ENCODE data around the gene C5orf46. TPM values are rescaled to one million over a fixed set of nuclear protein-coding genes. Genes with fewer than 3 reads are reported as not detected.
A peak's percentile ranks its signal among the peaks of the same experiment; 100 is the strongest.

C5orf46 gene
- total RNA-seq, 4 donors from 2014 or later, result not detected

DNA sequence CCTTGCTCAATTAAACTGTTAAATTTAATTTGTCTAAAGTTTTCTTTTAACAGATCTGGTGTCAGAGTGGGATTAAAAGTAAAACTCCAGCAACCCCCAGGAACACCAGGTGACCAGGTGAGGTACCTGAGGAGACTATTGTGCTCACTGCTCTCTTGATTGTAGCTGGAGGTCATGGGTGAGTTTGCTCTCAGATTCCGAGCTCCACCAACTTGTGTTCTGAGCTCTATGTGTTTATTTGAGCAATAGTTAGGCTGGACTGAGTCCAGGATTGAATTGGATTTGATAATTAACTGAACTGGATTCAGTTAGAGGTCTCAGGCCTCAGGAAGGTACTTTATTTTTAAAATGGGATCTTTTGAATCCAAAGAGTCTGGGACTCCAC is 45.7 kb downstream of the C5orf46 start:
- DNase-seq, result no peak
- H3K27me3 ChIP-seq, result no peaks in the 10 kb centered on the region
- H3K9me3 ChIP-seq, result no peaks in the 10 kb centered on the region
- H3K4me1 ChIP-seq, result no peaks in the 10 kb centered on the region
- H3K27ac ChIP-seq, result no peak overlapping the region
- H3K4me3 ChIP-seq, result no peak overlapping the region
- H3K36me3 ChIP-seq, result no peaks in the 10 kb centered on the region
- intact Hi-C loops (cut with DNase I; ENCODE audit: low total_unique reads), result no loop called here
- TF ChIP-seq POLR2A (IDR thresholded peaks at IDR 0.05) (no peak), CTCF (IDR thresholded peaks at IDR 0.05) (no peak)

DNA sequence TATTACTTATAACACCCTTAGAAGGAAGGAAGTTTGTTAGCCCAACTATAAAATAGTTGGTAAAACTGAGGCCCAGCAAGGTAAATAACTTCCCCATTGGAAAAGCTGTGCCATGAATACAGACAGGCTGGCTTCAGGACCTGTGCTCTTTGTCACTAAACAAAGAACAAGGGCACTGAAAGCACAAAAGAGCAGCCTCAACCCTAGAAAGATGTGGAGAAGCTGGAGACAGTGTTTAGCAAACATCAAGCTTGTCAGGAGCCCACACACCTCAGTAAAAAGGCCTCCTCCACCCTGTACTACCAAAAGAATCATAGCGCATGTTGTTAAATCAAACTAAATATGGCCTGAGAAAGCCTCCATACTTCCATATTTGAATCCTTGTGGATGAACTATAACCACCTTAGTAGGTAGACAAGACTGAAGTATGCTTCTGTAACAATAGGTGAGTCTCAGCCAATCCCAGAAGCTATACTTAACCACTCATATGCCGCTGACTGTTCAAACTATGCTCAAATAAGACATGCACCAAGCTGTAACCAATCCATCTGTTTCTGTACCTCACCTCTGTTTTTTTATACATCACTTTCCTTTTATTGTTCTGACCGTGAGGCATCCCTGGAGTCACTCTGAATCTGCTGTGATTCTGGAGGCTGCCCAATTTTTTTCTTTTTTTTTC is 46.2 kb downstream of the C5orf46 start:
- intact Hi-C loops (cut with DNase I; ENCODE audit: low total_unique reads), result no loop called here

DNA sequence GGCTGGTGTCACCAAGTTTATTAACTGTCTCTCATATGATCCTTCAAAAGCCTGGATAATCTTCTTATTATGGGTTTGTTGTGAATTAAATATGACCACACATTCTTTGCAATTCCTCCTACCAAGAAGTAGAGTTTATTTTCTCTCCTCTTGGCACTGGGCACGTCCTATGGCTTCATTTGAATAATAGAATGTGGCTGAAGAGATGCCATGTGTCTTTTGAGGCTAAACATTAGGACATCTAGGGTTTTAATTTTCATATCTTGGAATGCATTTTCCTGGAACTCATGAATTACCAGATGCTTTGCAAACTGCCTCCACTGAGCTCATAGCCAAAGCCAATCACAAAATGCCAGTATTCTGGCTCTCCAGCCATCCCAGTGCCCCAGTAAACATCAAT is 47.8 kb downstream of the C5orf46 start:
- Histone ChIP-seq H3K4me1 (no peaks in the 10 kb centered on the region), H3K36me3 (no peaks in the 10 kb centered on the region), H3K27ac (no peak overlapping the region), H3K4me3 (no peak overlapping the region), H3K27me3 (no peaks in the 10 kb centered on the region), H3K9me3 (no peaks in the 10 kb centered on the region)
- TF ChIP-seq CTCF (IDR thresholded peaks at IDR 0.05), result no peak
- TF ChIP-seq POLR2A (IDR thresholded peaks at IDR 0.05), result no peak
- no peak for DNase-seq
- intact Hi-C loops (cut with DNase I; ENCODE audit: low total_unique reads), result no loop called here

More for the DNA sequence above, 46.2 kb downstream of the C5orf46 start:
- H3K9me3 ChIP-seq, result no peaks in the 10 kb centered on the region
- no peak overlapping the region for H3K27ac ChIP-seq
- no peaks in the 10 kb centered on the region for H3K36me3 ChIP-seq
- DNase-seq, result no peak
- H3K4me3 ChIP-seq, result no peak overlapping the region
- TF ChIP-seq CTCF (IDR thresholded peaks at IDR 0.05), result no peak
- TF ChIP-seq POLR2A (IDR thresholded peaks at IDR 0.05), result no peak
- no peaks in the 10 kb centered on the region for H3K4me1 ChIP-seq
- H3K27me3 ChIP-seq, result no peaks in the 10 kb centered on the region

DNA sequence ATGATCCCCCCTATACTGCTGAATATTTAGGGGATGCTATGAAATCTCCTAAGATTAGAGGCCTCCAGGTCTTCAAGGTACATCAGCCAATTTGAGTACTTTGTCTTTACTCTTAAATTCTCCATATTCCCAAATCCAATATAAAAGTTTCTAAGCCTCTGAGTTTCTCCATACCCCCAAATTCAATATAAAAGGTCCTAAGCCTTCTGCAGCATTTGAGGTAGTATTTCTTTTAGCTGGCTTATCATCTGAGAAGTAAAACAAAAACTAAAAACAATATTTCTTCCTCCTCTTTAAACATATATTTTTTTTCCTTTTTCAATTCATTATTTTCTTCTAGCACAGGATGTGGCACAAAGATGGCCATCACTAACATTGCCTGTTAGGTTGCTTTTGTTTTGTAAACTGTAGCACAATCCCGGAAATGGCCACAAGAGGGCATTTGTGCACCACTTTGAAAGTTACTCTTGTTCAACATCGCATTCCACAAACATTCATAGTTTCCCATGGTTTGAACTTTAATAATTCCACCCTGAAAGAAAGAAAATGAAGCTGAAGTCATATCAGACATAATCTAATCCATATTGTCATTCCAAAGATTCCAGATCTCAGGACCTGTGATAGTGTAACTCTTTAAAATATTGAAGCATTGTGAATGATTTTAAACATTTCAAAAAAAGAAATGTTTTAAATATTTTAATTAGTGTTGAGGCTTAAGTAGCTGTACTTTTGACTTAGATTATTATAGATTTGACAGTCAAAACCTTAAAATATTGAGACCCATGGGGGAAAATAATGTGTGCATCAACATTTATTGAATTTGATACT is 48.8 kb downstream of the C5orf46 start:
- no peak overlapping the region for H3K4me3 ChIP-seq
- no peaks in the 10 kb centered on the region for H3K9me3 ChIP-seq
- H3K27ac ChIP-seq, result no peak overlapping the region
- DNase-seq, result peak; percentile 19 to 20
- H3K36me3 ChIP-seq, result no peaks in the 10 kb centered on the region
- TF ChIP-seq CTCF (IDR thresholded peaks at IDR 0.05) (peak; percentile 52 to 59 (median 53)), POLR2A (IDR thresholded peaks at IDR 0.05) (no peak)
- intact Hi-C loops (cut with DNase I; ENCODE audit: low total_unique reads), result no loop called here
- H3K27me3 ChIP-seq, result no peaks in the 10 kb centered on the region
- no peaks in the 10 kb centered on the region for H3K4me1 ChIP-seq

DNA sequence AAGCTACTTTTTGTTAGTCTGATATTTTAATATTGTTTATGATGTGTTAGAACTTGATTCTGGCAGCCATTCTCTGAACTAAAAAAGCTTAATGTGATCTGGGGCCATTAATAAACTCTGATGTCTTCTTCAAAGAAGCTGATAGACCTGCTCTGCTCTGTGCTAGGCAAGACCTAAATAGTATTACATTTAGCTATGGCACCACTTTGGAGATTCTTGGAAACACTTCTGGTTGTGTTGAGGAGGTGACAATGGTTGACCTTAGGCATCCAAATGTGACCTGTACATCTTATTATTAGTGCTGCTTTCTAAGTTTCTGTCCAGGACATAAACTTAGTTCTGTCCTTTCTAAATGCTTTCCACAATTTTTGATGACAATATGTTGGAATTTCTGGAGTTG is 49.5 kb downstream of the C5orf46 start:
- DNase-seq, result no peak
- H3K9me3 ChIP-seq, result no peaks in the 10 kb centered on the region
- H3K4me3 ChIP-seq, result no peak overlapping the region
- H3K27ac ChIP-seq, result no peak overlapping the region
- TF ChIP-seq POLR2A (IDR thresholded peaks at IDR 0.05) (no peak), CTCF (IDR thresholded peaks at IDR 0.05) (no peak)
- H3K36me3 ChIP-seq, result no peaks in the 10 kb centered on the region
- H3K4me1 ChIP-seq, result no peaks in the 10 kb centered on the region
- no peaks in the 10 kb centered on the region for H3K27me3 ChIP-seq
- intact Hi-C loops (cut with DNase I; ENCODE audit: low total_unique reads), result no loop called here
